NCI-H1930 (cell line): ENCODE results near the gene ACSF3.
"Not testable (repeated sequence)": the region's sequence is repeated elsewhere in the genome, so short reads cannot be mapped to it uniquely, and the experiment has no call there.

Experiments
- DNase-seq, 2 experiments: peaks; one replicate each; lab custom pipeline; 2025; lab: John Stamatoyannopoulos, UW

Gene ACSF3

DNA sequence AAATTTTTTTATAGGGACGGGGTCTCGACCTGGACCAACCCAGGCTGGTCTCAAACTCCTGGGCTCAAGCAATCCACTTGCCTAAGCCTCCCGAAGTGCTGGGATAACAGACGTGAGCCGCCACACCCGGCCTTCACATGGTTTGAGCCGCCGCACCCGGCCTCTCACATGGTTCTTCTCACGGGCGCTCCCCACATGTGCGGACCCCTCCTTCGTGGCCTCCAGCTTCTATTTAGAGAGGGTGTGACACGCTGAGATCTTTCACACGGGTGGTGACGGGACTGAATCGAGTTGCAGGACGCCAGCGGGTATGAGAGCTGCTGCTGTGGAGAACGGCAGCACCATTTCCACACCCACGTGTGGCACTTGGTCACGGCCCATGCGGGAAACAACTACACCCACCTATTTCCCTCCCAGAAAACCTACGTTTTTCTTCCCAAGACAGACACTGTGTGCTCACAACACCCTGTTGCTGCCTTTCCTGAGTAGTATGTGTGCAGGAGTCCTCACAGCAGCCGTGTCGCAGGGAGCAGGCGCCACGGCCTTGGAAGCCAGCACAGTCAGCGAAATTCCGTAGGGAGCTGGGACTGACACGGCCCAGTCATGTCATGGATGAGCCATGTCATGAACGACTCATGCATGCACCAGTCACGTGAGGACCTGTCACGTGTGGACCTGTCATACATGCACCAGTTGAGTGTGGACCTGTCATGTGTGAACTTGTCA is 20.1 kb upstream of the ACSF3 start:
- no peak for DNase-seq

DNA sequence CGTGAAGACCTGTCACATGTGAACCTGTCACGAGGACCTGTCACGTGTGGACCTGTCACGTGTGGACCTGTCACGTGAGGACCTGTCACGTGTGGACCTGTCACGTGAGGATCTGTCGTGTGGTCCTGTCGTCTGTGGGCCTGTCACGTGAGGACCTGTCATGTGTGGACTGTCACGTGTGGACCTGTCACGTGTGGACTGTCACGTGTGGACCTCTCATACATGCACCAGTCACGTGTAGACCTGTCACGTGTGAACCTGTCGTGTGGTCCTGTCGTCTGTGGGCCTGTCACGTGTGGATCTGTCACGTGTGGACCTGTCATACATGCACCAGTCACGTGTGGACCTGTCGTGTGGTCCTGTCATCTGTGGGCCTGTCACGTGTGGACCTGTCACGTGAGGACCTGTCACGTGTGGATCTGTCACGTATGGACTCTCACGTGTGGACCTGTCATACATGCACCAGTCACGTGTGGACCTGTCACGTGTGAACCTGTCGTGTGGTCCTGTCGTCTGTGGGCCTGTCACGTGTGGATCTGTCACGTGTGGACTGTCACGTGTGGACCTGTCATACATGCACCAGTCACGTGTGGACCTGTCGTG is 19.5 kb upstream of the ACSF3 start:
- not testable (repeated sequence) for DNase-seq

DNA sequence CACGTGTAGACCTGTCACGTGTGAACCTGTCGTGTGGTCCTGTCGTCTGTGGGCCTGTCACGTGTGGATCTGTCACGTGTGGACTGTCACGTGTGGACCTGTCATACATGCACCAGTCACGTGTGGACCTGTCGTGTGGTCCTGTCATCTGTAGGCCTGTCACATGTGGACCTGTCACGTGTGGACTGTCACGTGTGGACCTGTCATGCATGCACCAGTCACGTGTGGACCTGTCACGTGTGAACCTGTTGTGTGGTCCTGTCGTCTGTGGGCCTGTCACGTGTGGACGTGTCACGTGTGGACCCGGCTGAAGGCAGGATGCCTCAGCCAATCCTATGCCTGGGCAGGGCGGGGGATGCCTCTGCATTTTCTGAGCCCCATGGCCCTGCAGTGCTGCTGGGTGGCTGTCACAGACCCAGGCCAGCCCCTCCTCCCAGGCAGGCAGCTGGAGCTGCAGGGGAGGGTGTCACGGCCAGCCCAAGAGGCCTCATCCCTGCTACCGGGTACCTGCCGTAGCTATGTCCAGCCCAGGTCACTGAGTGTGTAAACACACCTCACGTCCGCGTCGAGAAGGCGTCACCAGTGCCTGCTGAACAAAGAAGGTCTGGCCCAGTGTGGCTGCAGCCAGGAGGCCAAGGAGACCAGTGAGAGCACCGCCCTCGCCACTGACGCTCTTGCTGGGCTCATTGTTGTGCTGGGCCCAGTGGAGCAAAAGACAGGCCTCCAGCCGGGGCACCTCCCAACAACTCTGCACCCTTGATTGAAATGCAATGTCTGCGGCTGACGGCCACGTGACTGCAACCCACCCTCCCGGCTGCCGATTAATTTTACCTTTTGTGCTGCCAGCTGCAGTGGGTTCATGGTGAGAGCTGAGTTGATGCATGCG is 18.6 kb upstream of the ACSF3 start:
- DNase-seq: no peak

DNA sequence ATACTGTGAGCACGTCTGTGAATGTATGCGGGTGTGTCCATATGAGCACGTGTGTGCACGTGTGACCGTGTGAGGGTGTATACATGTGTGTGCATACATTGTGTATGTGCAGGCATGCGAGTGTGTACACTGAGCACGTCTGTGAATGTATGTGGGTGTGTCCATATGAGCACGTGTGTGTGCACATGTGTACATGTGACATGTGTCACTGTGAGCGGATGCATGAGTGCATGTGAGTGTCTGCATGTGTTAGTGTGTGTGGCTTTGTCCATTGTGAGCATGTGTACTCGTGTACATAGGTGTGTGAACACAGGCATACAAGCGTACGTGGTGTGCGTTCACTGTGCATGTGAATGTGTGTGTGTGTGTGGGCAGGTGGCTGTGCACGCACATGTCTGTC is 17.5 kb upstream of the ACSF3 start:
- DNase-seq: no peak

DNA sequence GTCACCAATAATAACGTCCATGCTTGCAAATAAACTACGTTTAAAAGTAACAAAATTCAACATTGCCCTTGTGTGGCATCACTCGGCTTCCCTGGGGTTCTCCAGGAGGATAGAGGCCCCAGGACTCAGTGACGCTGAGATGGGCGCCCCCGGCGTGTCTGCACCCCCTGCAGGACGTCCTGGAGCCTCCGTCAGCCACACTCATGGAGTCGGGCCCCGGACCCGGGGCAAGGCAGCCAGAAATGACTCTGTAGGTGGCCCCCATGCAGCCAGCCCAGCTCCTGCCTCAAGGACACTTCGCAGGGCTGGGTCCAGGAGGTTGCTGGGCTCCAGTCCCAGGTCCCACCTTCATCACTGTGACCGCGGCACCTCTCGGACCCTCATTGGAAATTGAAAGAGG is 16.6 kb upstream of the ACSF3 start:
- no peak for DNase-seq

DNA sequence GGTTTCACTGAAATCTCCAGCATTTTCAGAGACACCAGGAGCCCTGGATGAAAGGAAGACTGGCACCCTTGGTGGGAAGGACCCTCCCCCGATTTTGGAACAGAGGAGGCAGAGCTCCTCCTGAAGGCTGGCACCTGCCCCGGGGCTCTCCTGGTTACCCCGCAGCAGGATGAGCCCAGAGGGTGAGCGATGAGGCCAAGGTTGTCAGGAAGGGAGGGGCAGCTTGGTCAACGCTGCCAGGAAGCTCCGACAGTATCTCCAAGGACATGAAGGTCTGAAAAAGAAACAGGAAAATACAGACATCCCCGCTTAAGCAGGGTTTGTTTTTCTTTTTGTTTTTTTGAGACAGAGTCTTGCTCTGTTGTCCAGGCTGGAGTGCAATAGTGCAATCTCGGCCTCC is 15.5 kb upstream of the ACSF3 start:
- DNase-seq: no peak

DNA sequence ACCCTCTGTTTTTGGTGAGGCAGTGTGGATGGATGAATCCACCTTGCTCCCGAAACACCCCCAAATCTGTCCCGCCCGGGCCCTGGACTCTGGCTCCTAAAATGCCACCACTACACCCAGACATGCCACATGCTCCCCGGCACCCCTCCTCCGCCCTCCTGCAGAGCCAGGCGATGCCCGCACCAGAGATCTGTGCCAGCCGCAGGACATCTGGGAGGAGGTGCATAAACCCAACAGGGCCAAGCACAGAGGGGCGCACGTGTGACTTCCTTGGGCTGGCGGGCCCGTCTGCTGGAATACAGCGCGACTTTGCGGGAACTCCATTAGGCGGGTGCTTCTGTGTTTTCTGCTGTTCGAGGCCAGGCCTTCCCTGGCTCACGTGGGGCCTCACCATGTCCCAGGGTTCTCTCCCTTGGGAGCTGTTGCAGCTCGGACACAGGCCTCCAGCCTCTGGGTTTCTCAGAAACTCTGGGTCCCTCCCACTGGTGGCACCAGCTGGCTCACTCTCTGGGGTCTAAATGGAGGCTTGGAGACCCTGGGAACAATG is 14.1 kb upstream of the ACSF3 start:
- no peak for DNase-seq

DNA sequence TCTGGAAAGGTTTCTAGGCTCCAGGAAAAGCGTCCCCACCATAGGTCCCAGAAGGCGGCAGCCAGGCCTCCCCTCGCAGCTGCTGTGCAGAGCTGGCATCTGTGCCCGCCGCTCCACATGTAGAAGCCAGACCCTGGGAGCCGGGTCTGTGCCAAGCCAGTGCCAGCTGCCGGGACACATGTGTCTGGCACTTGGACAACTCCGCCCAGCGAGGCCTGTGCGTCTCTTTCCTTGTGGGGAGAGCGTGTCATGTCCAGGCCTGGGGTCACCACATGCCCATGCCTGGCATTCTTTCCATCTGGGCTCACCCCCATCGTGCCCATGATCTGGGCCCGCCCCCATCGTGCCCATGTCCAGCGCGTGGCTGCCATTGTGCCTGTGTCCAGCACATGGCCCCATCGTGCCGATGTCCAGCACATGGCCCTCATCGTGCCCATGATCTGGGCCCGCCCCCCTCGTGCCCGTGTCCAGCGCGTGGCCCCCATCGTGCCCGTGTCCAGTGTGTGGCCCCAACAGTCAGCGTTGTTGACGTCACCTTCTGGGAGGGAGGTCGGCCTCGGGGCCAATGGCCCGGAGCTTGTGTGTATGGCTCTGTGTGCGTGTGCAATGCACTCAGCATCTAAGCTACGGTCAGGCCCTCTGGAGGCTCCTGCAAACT is 13.3 kb upstream of the ACSF3 start:
- no peak for DNase-seq

DNA sequence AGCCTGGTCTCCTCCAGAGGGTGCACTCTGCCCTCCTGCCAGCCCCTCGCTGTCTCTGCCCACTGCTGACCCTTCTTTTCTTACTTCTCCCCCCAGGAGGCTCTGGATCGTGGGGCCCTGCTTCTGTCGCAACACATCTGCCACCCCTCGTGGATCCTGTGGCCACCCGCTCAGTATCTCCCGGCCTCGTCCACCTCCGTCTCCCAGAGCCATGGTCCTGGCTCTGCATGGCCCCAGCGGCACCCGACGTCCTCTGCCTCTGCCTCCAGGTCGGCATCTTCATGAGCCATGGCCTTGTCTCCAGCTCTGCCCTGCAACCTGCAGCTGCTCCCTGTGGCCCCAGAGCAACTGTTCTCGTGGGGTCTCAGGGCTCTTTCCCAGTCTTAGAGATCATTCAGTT is 12.1 kb upstream of the ACSF3 start:
- DNase-seq: no peak

DNA sequence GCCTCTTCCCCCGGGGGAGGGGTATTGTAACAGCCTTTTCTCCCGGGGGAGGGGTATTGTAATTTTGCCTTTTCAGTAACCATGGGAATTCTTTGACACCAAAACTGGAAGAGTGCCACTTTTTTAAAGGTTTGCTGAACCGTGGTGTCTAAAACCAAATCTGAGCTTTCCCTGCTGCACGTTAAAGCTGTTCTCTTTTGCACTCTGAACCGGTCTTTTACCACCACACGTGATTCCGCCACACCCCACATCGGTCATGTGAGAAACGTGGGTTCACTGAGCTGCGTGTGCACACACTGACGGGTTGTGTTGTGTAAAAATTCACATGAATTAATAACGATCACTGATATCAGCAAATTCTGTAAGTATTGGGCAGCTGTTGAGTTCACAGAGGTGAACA is 9.2 kb upstream of the ACSF3 start:
- DNase-seq: no peak

DNA sequence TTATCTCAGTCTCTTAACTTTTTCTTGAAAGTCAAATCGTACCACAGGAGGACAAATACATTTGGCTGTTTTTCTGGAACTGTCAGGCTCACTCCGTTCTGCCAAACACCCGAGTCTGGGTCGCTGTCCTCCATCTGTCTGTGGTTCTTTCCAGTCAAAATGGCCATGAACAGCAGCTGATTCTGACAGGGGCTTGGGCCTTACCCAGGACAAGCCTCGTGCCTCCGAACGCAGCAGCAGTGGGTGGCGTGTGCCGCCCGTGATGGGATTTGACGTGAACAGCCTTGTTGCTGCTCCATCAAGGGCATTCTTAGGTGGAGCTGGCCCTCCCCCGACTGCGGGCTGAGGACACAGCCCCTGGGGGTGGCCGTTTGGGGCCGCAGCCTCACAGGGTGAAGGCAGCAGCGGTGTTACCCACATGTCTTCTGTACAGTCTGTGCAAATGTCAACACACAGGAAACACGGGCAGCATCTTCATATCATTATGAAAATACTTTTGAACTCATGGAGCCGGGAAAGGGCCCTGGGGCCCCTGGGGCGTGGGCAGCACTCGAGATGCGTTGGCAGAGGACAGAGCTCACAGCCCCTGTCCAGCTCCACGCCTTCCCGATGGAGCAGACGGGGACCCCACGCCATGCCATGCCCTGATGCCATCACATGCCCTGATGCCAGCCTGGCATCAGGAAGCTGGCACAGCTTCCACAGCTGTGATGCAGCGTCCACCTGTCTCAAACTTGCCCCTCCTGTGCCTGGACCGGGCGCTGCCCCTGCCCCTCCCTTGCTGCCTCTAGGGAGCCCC is 8.6 kb upstream of the ACSF3 start:
- no peak for DNase-seq

DNA sequence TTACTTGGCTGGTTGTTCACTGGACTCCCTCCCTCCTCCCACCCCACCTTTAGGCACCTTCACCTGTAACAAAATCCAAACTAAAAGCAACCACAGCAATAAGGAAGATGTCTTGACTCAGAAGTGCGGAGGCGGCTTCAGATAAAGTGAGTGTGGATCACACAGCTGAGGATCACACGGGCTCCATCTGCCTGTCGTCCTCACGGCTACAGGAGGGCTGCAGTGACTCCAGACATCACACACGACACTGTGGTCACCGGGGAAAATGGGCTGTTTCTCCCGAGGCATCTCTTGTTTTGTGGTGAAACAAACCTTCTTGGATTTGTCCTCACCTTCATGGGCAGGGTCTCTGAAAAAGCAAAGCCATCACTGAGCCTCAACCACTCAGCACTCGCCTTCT is 7.9 kb upstream of the ACSF3 start:
- no peak for DNase-seq

DNA sequence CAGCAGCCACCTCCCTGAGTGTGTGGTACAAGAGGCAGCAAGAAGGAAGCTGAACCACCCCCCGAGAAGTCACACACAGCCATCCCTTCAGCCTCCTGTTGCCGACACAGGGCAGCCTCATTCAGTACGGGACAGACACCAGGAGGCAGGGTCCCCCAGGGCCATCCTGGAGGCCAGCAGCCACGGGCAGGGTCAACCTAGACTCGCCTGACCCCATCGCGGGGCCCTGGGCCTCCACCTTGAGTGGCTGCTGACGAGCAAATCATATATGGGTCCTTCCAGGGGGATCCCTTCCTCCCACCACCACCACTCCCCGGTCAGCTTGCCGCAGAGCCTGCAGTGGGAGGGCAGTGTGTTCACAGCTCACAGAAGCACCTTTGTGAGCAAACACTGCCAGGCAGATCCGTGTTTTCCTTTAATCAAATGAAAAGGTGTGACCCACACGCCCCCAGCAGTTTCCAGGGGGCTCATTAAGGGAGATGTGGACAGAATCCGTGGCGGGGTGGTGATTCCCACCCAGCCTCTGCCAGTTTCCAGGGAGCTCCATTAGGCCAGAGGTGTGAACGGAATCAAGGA is 5.6 kb upstream of the ACSF3 start:
- no peak for DNase-seq

DNA sequence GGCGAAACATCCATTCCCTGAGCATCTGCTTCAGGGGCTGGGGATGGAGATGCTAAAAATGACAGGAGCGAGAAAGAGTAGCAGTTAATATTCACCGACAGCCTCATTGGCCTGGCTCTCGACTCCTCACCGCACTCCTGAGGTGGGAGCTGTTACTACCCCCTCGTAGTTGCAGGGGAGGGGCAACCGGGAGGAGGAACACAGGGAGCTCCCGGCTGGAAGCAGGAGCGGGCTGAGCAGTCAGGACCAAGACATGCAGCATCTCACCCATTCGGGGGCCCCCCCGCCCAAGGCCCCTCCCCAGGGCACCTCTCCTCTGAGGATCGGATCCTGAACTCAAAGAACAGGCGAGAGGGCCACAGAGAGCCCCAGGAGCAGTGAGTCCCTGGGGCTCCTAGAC is 4.5 kb upstream of the ACSF3 start:
- no peak for DNase-seq

DNA sequence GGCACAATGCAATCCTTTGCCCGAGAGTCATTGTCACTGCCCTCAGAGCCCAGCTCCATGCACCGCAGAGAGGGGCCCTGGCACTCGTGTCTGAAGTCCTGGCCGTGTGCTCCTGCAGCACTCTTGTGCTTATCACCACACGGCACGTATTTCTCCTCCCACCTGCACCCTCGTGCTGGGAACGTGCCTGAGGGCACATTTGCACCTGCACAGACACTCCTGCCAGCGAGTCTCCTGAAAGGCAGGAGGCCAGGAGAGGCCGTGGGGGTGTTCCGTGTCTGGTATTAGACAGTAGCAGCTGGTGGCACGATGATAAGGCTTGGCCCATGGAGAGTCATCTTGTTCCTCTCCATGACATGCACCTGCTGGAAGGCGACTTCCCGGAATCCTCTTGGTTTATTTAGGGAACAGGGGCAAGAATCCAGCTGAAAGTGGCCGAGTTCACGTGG is 3.4 kb upstream of the ACSF3 start:
- no peak for DNase-seq

DNA sequence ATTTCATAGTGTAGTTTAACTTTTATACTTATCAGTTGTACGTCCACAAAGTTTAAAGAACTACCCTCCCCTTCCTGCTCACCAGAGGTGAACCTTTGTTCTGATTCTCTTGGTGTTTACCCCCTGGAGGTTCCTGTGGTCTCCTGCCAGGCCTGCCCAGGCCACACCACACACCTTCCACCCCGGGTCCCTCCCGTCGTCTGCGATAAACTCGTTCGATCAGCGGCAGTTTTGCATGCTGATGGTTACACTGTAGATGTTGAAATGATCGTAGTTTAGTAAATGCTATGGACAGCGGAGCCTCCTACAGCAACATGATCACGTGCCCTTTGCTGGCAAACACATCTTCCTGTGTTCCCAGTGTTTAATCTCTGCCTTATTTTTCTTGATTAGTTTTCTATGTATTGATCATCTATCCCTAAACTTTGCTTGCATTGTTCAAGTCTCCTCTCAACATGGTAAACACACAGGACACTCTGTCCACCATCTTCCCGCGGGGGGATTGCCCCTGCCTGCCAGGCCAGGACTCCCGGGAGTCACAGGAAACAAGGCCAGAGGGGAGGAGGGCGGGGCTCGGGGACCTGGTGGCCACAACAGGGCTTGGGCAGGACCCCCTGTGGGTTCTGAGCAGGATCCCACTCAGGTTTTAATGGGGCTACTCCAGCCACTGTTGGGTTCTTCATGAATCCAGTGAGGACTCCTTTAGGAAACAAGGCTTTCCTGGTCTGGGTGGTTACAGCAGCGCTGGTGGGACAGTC is 2.8 kb upstream of the ACSF3 start:
- no peak for DNase-seq

DNA sequence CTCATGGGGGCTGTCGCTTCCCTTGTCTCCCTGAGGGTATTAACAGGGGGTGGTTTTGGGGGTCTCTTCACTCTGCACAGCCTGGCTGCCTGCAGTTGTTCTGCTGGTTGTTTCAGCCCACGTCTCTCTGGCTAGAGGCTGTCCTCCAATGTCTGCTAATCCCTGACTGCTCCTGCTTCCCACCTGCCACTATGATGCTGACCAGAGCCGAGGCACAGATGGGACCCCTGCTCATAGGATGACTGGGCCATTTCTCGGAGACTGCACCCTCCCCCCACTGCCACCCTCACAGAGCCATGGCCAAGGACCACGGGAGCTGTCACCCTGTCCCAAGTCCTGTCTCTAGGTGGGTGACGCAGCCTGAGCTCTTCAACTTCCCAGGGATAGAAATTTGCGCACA is 1.6 kb upstream of the ACSF3 start:
- no peak for DNase-seq

DNA sequence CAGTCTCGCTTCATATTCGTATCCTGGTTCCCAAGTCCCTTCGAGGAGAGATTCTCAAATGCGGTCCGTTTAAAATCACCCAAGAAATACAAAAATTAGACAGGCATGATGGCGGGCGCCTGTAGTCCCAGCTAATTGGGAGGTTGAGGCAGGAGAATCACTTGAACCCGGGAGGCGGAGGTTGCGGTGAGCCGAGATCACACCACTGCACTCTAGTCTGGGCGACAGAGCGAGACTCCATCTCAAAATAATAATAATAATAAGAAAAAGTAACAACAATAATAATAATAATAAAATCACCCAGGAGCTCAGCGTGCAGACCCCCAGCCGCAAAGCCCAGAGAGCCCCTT is 425 bp upstream of the ACSF3 start:
- not testable (repeated sequence) for DNase-seq

DNA sequence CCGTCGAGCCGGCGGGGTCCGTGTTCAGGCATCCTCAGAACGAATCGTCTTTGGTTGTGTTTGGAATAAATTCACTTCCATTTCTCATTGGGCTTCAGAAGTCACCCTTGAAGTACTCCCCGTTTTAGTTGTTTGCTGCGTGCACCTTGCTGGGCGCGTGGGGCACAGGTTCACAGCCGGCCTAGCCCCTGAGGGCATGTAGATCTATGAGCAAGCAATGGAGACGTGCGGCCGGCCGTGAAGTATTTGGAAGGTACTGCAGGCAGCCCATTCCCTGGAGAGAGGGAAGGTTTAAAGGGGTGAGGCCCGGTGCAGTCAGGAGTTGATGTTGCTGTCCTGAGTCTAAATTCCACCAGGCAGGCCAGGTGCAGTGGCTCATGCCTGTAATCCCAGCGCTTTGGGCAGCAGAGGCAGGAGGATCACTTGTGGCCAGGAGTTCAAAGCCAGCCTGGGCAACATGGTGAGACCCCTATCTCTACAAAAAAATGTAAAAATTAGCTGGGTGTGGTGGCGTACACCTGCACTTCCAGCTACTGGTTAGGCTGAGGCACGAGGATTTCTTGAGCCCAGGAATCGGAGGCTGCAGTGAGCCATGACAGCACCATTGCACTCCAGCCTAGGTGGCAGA is 714 bp downstream of the ACSF3 start:
- no peak for DNase-seq

DNA sequence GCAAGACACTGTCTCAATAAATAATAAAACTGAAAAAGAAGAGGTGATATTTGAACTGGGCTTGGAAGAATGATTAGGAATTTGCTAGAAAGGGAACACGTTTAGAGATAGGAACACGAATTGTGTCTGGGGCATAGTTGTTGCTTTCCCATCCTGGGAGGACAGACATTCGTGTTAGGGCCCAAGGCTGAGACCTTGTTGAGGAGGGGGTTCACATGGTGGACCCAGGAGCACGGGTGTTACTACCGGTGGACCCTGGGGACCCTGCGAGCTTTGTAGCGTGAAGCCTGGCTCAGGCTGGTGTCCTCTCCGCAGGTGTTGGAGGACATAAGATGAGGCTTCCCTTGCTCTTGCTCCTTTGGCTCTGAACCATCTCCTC is 1.2 kb downstream of the ACSF3 start:
- DNase-seq: no peak
